Measurements from ENCODE around the gene BCDIN3D.

- TF ChIP-seq CTCF (IDR thresholded peaks at IDR 0.05) (no peak), ZFX (IDR thresholded peaks at IDR 0.05; ENCODE audit: borderline replicate concordance) (no peak)
Measured at GRCh38 chr12:49797449-49797776, 45.5 kb downstream of the BCDIN3D start.
